ENCODE data around the gene CFAP299. TPM values are rescaled to one million over a fixed set of nuclear protein-coding genes. Genes with fewer than 3 reads are reported as not detected.
"Not testable (repeated sequence)": the region's sequence is repeated elsewhere in the genome, so short reads cannot be mapped to it uniquely, and the experiment has no call there.

Gene CFAP299
- total and polyA plus RNA-seq, 3 experiments from 2014 or later: not detected

- Mint-ChIP-seq H3K4me1 (no peaks in the 10 kb centered on the region), H3K36me3 (no peaks in the 10 kb centered on the region), H3K9me3 (no peaks in the 10 kb centered on the region), H3K27ac (no peak overlapping the region), H3K27me3 (peaks cover 9 to 30% of the 10 kb centered on the region in 2 donors), H3K4me3 (no peak overlapping the region)
- Histone ChIP-seq H3K9me3 (ENCODE audit: low read length) (no peaks in the 10 kb centered on the region), H3K27me3 (ENCODE audit: insufficient read depth, low read length, poor library complexity, severe bottlenecking) (no peaks in the 10 kb centered on the region), H3K27ac (ENCODE audit: low read depth, low read length) (no peak overlapping the region), H3K36me3 (ENCODE audit: insufficient read depth, low read length) (no peaks in the 10 kb centered on the region), H3K4me1 (ENCODE audit: insufficient read depth, low read length) (no peaks in the 10 kb centered on the region), H3K4me3 (ENCODE audit: low read length) (no peak overlapping the region)
- ChIA-PET CTCF (no interaction called here), POLR2A (no interaction called here)
- no peak for DNase-seq
Observed at GRCh38 chr4:80313627-80314026, 21.9 kb upstream of the CFAP299 start.

DNA sequence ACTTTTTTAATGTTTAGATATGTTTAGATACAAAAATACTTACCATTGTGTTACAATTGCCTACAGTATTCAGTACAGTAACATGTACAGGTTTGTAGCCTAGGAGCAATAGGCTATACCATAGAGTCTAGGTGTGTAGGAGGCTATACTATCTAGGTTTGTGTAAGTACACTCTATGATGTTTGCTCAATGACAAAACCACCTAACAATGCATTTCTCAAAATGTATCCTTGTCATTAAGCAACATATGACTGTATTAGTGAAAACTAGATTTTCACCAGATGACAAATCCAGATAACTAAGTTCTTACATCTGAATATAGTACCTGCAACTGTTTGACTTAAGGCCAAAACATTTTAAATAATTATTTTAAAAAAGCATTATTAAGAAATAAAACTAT lies 19.7 kb upstream of the CFAP299 start:
- CTCF ChIA-PET; H3K4me3 Mint-ChIP-seq; H3K9me3 Mint-ChIP-seq; H3K27ac Mint-ChIP-seq; H3K4me3 ChIP-seq (ENCODE audit: low read length); H3K4me1 ChIP-seq (ENCODE audit: insufficient read depth, low read length); H3K9me3 ChIP-seq (ENCODE audit: low read length); DNase-seq; H3K27me3 ChIP-seq (ENCODE audit: insufficient read depth, low read length, poor library complexity, severe bottlenecking); H3K4me1 Mint-ChIP-seq; POLR2A ChIA-PET; H3K36me3 ChIP-seq (ENCODE audit: insufficient read depth, low read length); H3K27ac ChIP-seq (ENCODE audit: low read depth, low read length); H3K36me3 Mint-ChIP-seq: not testable (repeated sequence)
- H3K27me3 Mint-ChIP-seq: peaks cover 8 to 23% of the 10 kb centered on the region in 2 donors

DNA sequence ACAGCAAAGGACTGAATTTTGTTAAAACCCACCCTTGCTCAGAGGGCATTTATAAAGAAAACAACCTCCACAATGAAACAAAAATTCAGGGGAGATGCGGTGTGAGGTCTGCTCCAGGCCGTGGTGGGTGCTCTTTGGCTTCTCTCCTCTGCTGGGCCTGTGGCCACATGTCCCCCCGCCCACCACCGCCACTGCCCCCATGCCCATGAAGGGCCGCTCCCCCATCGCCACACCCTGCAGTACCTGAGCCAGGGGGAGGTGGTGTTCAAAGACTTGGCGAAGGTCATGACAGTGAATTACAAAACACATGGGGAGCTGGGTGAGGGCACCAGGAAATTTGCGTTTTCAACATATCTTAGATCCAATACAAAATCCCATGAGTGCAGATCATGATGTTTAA lies 14.2 kb upstream of the CFAP299 start:
- no peaks in the 10 kb centered on the region for H3K36me3 ChIP-seq (ENCODE audit: insufficient read depth, low read length)
- Mint-ChIP-seq H3K27ac (no peak overlapping the region), H3K4me1 (no peaks in the 10 kb centered on the region), H3K36me3 (no peaks in the 10 kb centered on the region), H3K27me3 (peaks cover 8 to 15% of the 10 kb centered on the region in 2 donors), H3K4me3 (no peak overlapping the region), H3K9me3 (no peaks in the 10 kb centered on the region)
- no peaks in the 10 kb centered on the region for H3K9me3 ChIP-seq (ENCODE audit: low read length)
- ChIA-PET POLR2A (no interaction called here), CTCF (no interaction called here)
- no peaks in the 10 kb centered on the region for H3K27me3 ChIP-seq (ENCODE audit: insufficient read depth, low read length, poor library complexity, severe bottlenecking)
- no peaks in the 10 kb centered on the region for H3K4me1 ChIP-seq (ENCODE audit: insufficient read depth, low read length)
- H3K27ac ChIP-seq (ENCODE audit: low read depth, low read length): no peak overlapping the region
- no peak for DNase-seq
- no peak overlapping the region for H3K4me3 ChIP-seq (ENCODE audit: low read length)

DNA sequence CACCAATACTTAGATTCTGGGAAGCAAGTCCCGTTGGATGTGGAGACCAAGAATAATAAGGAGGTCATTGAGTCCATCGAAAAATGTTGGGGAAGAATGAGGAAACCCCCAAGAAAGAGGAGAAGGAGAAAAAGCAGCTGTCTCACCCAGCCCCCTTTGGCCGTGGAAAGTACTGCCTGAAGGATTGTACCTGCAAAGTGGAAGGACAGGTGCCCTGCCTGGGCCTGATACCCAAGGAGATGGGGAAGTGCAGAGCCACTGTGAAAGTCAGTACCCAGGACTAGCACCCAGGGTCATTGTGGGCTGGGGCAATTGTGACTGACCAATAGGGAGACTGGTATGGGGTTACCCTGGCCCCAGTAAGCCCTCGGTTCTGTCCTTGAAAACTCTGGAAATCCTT lies 13.8 kb upstream of the CFAP299 start:
- Mint-ChIP-seq H3K4me3 (no peak overlapping the region), H3K27ac (no peak overlapping the region), H3K4me1 (no peaks in the 10 kb centered on the region), H3K9me3 (no peaks in the 10 kb centered on the region), H3K27me3 (peaks cover 8 to 15% of the 10 kb centered on the region in 2 donors), H3K36me3 (no peaks in the 10 kb centered on the region)
- ChIA-PET POLR2A (no interaction called here), CTCF (no interaction called here)
- Histone ChIP-seq H3K27me3 (ENCODE audit: insufficient read depth, low read length, poor library complexity, severe bottlenecking) (no peaks in the 10 kb centered on the region), H3K36me3 (ENCODE audit: insufficient read depth, low read length) (no peaks in the 10 kb centered on the region), H3K9me3 (ENCODE audit: low read length) (no peaks in the 10 kb centered on the region), H3K4me1 (ENCODE audit: insufficient read depth, low read length) (no peaks in the 10 kb centered on the region), H3K27ac (ENCODE audit: low read depth, low read length) (no peak overlapping the region), H3K4me3 (ENCODE audit: low read length) (no peak overlapping the region)
- no peak for DNase-seq

DNA sequence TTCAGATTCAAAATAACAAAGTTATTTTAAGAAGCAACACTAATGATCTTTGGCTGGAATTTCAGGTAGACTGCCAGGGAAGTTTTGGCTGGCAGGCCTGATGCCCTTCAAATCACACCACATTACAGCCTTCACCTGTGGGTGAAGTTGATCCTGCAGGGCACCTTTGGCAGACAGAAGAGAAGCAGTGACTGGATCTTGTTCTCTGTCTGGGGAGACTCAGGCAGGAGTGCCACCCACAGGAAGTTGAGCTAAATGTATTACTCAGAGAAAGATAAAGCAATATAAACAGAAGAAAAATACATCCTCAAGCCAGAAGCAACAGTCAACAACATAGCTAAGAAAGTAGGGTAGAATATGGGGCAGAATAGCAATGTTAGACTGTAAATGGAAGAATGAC lies 12.8 kb upstream of the CFAP299 start:
- H3K36me3 ChIP-seq (ENCODE audit: insufficient read depth, low read length): no peaks in the 10 kb centered on the region
- Mint-ChIP-seq H3K36me3 (no peaks in the 10 kb centered on the region), H3K4me1 (no peaks in the 10 kb centered on the region), H3K27me3 (peaks cover 8 to 15% of the 10 kb centered on the region in 2 donors), H3K4me3 (no peak overlapping the region), H3K9me3 (no peaks in the 10 kb centered on the region), H3K27ac (no peak overlapping the region)
- no peaks in the 10 kb centered on the region for H3K4me1 ChIP-seq (ENCODE audit: insufficient read depth, low read length)
- no peaks in the 10 kb centered on the region for H3K27me3 ChIP-seq (ENCODE audit: insufficient read depth, low read length, poor library complexity, severe bottlenecking)
- ChIA-PET CTCF (no interaction called here), POLR2A (no interaction called here)
- no peak for DNase-seq
- no peak overlapping the region for H3K27ac ChIP-seq (ENCODE audit: low read depth, low read length)
- H3K9me3 ChIP-seq (ENCODE audit: low read length): no peaks in the 10 kb centered on the region
- H3K4me3 ChIP-seq (ENCODE audit: low read length): no peak overlapping the region

DNA sequence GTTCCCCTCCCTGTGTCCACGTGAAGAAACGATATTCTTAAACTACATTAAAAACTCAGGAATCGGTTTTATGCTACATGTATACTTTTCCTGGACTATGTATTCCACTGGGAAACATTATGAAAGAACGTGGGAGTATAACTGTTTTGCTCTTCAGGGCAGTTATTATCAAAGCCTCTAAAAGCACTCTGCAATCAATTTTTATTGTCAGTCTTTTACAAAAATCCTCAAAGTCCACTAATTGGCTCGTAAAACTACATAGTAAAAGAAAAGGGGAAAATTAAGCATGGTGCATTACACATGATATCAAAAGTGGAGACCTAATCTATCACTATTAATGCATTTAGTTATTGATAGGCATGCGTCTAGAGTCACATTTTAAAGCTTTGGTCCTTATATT lies 11.4 kb upstream of the CFAP299 start:
- CTCF ChIA-PET: no interaction called here
- POLR2A ChIA-PET: no interaction called here
- DNase-seq: no peak
- Mint-ChIP-seq H3K27ac (no peak overlapping the region), H3K9me3 (no peaks in the 10 kb centered on the region), H3K4me1 (no peaks in the 10 kb centered on the region), H3K4me3 (no peak overlapping the region), H3K27me3 (peaks cover 12 to 18% of the 10 kb centered on the region in 2 donors), H3K36me3 (no peaks in the 10 kb centered on the region)
- Histone ChIP-seq H3K27ac (ENCODE audit: low read depth, low read length) (no peak overlapping the region), H3K9me3 (ENCODE audit: low read length) (no peaks in the 10 kb centered on the region), H3K36me3 (ENCODE audit: insufficient read depth, low read length) (no peaks in the 10 kb centered on the region), H3K4me1 (ENCODE audit: insufficient read depth, low read length) (no peaks in the 10 kb centered on the region), H3K27me3 (ENCODE audit: insufficient read depth, low read length, poor library complexity, severe bottlenecking) (no peaks in the 10 kb centered on the region), H3K4me3 (ENCODE audit: low read length) (no peak overlapping the region)

DNA sequence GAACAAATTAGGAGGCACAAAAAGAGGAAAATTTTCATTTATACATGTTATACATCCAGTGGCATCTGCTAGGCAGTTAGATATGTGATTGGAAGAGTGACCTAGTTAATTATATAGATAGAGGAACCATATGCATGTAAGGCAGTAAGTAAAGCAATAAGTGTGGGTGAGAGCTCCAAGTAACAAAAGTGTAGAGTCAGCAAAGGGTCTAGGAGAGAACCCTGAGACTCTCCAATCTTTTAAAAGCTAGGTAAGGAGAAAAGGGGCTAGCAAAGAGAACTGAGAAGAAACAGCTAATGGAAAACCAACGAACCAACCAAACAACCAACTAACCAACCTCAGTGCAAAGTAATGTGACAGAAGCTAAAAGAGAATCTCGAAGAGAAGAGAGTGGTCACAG lies 3.8 kb upstream of the CFAP299 start:
- Mint-ChIP-seq H3K4me3 (no peak overlapping the region), H3K36me3 (no peaks in the 10 kb centered on the region), H3K27me3 (peaks cover 21 to 32% of the 10 kb centered on the region in 2 donors), H3K4me1 (peaks cover 8 to 13% (median 12%) of the 10 kb centered on the region in 3 donors), H3K27ac (no peak overlapping the region), H3K9me3 (no peaks in the 10 kb centered on the region)
- Histone ChIP-seq H3K36me3 (ENCODE audit: insufficient read depth, low read length) (no peaks in the 10 kb centered on the region), H3K27me3 (ENCODE audit: insufficient read depth, low read length, poor library complexity, severe bottlenecking) (peaks cover 5% of the 10 kb centered on the region), H3K9me3 (ENCODE audit: low read length) (no peaks in the 10 kb centered on the region), H3K27ac (ENCODE audit: low read depth, low read length) (no peak overlapping the region), H3K4me1 (ENCODE audit: insufficient read depth, low read length) (peaks cover 11% of the 10 kb centered on the region), H3K4me3 (ENCODE audit: low read length) (no peak overlapping the region)
- DNase-seq: no peak
- POLR2A ChIA-PET: no interaction called here
- CTCF ChIA-PET: no interaction called here

DNA sequence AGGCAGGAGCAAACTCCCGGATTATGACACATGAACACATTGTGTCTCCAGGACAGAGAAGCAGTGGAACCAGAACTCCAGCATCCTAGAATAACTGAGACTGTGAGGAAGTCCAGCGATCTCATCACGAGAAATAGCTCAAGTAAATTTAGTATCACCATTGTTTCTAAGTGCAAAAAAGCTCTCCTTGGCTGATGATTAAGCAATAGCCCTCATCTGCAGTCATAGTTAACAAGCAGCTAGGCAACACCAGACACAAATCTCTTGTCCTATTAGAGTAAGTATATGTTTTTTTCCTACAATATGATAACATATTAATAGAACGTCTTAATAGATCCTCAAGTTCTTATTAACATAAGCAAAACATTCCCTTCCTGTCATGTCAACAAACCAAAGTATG lies 2.4 kb upstream of the CFAP299 start:
- no peak overlapping the region for H3K4me3 Mint-ChIP-seq
- peaks cover 11% of the 10 kb centered on the region for H3K4me1 ChIP-seq (ENCODE audit: insufficient read depth, low read length)
- H3K36me3 ChIP-seq (ENCODE audit: insufficient read depth, low read length): no peaks in the 10 kb centered on the region
- H3K4me3 ChIP-seq (ENCODE audit: low read length): no peak overlapping the region
- H3K36me3 Mint-ChIP-seq: no peaks in the 10 kb centered on the region
- ChIA-PET CTCF (no interaction called here), POLR2A (no interaction called here)
- no peaks in the 10 kb centered on the region for H3K9me3 ChIP-seq (ENCODE audit: low read length)
- DNase-seq: no peak
- H3K9me3 Mint-ChIP-seq: no peaks in the 10 kb centered on the region
- H3K27ac Mint-ChIP-seq: no peak overlapping the region
- peaks cover 5% of the 10 kb centered on the region for H3K27me3 ChIP-seq (ENCODE audit: insufficient read depth, low read length, poor library complexity, severe bottlenecking)
- H3K4me1 Mint-ChIP-seq: peaks cover 8 to 13% (median 12%) of the 10 kb centered on the region in 3 donors
- peaks cover 24 to 38% of the 10 kb centered on the region in 2 donors for H3K27me3 Mint-ChIP-seq
- no peak overlapping the region for H3K27ac ChIP-seq (ENCODE audit: low read depth, low read length)

DNA sequence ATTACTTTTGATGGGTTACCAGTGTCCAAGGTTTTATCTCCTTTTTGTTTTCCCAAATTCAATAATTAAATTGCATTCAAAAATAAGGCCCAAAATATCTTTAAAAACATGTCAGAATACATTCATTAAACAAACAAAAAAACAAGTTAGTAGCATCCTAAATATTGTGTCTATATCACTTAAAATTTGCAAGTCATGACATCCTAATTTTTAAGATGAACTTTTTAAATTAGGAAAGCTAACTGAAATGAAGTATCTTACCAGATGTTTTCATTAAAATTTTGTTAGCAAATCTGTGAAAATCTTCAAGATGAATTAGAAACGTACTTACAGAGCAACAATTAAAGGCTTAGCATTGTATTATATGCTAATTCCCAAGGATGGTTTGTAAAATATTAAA lies 962 bp upstream of the CFAP299 start:
- POLR2A ChIA-PET: no interaction called here
- Histone ChIP-seq H3K4me1 (ENCODE audit: insufficient read depth, low read length) (peaks cover 11% of the 10 kb centered on the region), H3K27me3 (ENCODE audit: insufficient read depth, low read length, poor library complexity, severe bottlenecking) (peaks cover 5% of the 10 kb centered on the region), H3K36me3 (ENCODE audit: insufficient read depth, low read length) (no peaks in the 10 kb centered on the region), H3K4me3 (ENCODE audit: low read length) (no peak overlapping the region), H3K9me3 (ENCODE audit: low read length) (no peaks in the 10 kb centered on the region), H3K27ac (ENCODE audit: low read depth, low read length) (no peak overlapping the region)
- Mint-ChIP-seq H3K4me1 (peaks cover 8 to 13% (median 12%) of the 10 kb centered on the region in 3 donors), H3K27ac (no peak overlapping the region), H3K36me3 (no peaks in the 10 kb centered on the region), H3K4me3 (peak overlapping the region in 1 of 7 donors; percentile 41), H3K9me3 (no peaks in the 10 kb centered on the region), H3K27me3 (peaks cover 19 to 42% of the 10 kb centered on the region in 2 donors)
- DNase-seq: no peak
- CTCF ChIA-PET: no interaction called here

Data from CD8-positive, alpha-beta memory T cell (primary cell).